GM12892 (cell line): ENCODE measurements around the gene DYNC2LI1.

Experiments
- POLR2A ChIP-seq: IDR thresholded peaks from 2 replicates; pipeline ENCODE4 v1.6.1; 2011; ENCODE audit warnings: low read depth, low read length, control low read depth
- POLR2AphosphoS5 ChIP-seq: IDR thresholded peaks from 2 replicates; pipeline ENCODE4 v1.6.1; 2011; ENCODE audit warnings: low read depth, low read length, control low read depth
- TAF1 ChIP-seq: IDR thresholded peaks from 2 replicates; pipeline ENCODE4 v1.6.1; 2011; ENCODE audit warnings: low read depth, mild to moderate bottlenecking, control low read depth, low read length, borderline replicate concordance

DNA sequence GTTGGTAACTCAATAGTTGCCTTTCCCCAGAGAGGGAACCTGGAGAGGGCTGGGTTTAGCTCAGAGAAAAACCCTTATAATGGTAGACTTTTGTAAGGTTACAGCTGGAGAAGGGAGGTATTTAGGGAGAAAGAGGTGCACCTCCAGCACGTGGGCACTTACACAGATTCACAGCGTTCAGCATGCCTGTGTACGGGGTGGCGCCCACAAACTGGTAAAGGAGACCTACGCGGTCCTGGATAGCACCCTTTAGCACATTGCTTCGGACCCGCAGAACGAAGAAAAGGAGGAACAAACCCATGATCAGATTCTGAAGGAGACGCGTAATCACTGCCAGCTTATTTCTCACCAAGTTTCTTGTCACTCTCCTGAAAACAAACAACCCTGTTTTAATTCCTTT is 49.9 kb downstream of the DYNC2LI1 start:
- no peak for TF ChIP-seq POLR2A
- no peak for TF ChIP-seq POLR2AphosphoS5
- no peak for TF ChIP-seq TAF1
